Activated CD8-positive, alpha-beta memory T cell treated with anti-CD3 and anti-CD28 coated beads, Interleukin-2, amount 50 U/mL, for 48 hours (primary cell): ENCODE measurements around the gene DBP.
"Not testable (repeated sequence)": the region's sequence is repeated elsewhere in the genome, so short reads cannot be mapped to it uniquely, and the experiment has no call there.

Source experiments
- DNase-seq: peaks from one replicate; pipeline ENCODE4 v3.0.0-alpha.2; 2020

Gene DBP

DNA sequence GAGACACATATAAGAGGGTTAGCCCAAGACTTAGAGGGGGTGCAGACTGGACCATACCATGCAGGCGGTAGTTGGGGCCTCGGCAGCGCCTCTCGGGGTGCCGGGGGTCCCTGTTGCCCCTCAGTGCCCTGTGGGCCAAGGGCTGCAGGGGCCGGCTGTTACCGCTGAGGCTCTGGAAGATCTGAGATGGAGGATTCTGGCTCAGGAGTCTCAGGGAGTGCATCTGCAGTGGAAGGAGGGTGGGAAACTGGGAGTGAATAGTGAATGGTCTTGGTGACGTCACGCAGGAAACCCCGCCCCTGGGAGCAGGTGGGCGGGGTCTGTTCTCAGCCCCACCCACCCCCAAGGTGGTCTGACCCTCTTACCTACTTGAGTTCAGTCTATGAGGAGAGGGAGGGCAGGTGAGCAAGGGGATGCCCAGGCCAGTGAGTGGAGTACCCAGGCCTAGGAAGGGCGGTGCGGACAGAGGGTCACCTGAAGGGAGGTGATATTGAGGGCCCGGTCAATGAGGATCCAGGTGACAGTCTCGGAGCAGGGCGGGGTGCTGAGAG is 1.7 kb upstream of the DBP start:
- peak; percentile 65 for DNase-seq

DNA sequence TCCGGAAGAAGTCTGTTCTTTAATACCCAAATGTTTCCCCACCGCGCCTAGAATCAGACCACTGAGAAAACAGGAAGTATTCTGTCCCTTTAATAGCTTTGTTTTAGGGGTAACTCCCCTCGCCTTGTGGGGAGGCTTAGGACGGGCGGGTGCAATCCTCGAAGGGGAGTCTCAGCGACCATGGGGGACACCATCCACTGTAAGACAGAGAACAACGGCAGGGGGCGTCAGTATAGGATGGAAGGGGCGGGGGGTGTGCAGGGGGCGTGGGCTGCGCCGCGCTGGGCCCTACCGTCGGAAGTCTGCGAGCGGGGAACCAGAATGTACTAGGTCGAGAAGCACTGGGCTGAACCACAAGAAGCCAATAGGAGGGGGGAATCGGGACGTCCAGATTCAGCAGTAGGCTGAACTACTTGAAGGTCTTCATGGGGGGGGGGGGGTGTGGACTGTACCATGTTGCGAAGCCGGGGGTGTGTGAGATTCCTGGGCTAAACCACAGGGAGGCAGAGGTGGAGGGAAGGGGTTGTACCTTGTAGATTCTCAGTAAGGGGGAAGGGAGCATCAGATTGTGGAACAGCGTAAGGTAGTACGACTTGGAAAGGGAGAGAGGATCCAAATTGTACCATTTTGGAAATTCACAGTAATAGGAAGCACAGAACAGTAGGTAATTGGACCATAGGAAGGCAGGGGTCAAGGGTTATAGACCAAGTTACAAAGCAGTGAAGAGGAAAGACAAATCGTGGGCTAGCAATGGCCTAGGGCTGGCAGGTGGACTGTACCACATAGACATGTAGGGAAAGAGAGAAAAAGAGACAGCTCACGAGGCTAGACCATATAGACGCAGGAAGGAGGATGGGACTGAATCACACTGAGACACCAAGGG is 1.0 kb upstream of the DBP start:
- DNase-seq, result peak; percentile 80

DNA sequence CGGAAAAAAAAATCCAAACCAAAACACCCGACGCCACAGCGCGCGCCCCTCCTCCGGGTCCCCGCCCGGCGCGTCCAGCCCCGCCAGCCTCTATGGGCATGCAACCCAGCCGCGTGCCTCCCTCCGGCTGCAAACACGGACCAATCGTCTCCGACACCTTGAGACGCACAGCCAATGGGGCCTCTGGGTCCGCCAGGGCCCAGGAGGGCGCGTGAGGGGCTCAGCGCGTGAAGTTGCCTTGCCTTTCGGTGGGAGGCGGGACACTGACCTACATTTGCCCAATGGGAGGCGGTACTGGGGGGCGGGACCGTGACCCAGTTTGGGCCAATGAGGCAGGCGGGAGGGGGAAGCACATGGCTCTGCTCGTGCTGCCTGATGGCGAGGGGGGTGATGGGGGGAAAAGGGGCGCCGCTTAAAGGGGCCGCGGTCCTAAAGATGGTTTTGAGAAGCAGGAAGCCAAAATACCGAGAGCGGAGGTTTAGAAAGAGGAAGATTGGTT is 319 bp upstream of the DBP start:
- DNase-seq, result peak; percentile 97

DNA sequence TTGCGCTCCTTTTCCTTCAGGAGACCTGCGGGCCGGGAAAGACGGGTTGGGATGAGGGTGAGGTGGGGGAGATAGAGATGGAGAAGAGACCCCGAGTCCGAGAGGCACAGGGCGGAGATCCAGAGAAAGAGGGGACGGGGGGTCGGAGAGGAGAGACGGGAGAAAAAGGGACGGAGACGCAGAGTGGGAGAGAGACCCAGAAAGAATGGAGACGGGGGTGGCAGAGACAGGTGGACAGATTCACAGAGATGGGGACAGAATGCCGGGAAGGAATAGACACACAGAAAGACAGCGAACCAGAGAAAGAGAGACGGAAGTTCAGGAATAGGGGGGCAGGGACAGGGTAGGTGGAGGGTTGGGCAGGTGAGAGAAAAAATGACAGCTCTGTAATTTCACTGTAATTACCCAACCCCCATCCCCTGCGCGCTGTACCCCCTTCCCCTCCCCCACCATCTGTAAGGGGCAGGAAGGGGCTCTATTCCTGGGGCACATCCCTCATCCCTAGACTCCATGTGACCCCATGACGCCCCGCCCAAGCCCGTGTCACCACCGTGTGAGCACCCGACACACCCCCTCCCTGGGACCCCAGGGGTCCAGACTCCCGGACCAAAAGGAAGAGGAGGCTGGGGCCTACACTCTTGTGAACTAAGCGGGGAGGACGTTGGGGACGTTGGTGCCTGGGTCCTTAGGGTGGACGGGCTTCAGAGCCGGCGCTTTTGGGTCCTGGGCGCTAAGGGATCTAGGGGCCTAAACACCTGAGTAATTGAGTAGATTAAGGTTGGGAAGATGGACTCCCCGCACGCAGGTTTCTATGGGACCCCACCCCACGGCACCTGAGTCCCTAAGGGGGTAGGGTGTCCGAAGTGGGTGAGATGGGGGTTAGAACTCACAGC is 967 bp downstream of the DBP start:
- peak; percentile 64 for DNase-seq

DNA sequence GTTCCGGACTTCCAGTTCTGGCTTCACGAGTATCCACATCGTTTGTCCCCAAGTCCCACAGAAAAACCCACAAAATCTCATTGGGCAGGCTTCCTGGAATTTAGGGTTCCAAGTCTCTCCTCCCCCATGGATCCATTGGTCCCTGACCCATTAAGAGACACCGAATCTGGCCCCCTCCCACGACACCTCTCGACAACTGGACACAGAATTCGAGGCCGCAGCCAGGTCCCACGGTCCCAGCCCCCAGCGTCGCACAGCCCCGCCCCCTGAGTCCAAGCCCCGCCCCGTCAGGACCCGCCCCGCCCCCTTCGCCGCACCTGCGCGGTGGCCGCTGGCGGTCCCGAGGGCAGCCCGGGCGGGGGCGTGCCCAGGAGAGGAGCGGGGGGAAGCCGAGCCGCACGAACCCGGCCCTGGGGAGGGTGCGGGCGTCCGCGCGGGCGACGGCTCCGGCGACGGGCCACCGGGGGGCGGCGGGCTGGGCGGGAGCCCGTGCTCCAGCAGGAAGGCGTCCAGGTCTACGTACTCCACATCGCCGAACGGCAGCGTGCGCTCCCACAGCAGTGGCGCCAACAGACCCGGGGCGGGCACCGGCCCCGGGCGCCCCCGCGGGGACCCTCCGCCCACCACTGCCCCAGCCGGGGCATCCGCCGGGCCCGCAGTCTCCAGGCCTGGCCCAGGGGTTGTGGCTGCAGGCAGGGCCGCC is 1.8 kb downstream of the DBP start:
- DNase-seq, result peak; percentile 93

DNA sequence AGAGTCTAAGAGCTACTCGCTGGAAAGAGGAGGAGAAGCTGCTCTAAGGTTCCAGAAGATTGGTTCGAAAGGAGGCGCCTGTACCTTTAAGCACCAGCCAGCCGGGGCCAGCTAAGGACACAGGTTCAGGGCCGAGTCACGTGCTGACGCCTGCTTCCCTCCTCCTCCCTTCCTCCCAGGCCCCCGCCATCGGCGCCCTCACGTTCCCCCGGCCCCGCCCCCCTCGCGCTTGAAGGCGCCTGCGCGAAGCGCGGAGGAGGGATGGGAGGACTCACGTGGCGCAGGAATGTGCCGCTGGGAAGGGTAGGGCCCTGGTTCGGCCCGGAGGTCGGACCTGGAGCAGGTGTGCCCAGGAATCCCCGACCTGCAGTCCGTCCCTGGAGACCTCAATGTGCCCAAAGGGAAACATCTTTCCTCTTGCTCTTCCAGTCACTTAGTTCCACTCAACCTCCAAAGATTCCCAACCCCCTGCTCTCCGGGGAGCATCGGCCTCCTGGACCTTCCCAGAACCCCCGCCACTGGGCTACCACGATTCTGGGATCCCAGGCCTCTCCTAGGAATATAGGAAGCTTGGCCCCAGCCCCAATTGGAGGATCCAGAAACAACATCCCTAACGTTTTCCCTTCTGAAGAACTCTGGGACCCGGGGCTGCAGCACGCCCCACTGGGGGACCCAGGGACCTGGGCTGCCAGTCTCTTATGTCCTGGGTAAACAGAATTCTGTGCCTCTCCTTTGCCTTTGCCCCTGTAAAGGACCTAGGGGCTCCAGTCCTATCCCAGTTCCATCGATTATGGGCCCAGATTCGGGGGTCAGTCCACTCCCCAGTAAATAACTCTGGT is 2.5 kb downstream of the DBP start:
- DNase-seq, result peak; percentile 96

DNA sequence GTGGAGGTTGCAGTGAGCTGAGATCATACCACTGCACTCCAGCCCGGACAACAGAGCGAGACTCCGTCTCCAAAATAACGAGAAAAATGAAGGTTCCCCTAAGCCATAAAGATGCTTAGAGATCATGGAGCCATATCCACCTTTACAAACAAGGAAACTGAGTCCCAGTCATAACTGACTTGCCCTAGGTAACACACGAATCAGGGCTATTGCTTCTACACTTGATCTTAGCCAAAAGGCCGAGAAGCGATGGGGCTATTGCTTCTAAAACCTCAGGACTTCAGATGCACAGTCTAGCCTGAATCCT is 3.2 kb downstream of the DBP start:
- no peak for DNase-seq

DNA sequence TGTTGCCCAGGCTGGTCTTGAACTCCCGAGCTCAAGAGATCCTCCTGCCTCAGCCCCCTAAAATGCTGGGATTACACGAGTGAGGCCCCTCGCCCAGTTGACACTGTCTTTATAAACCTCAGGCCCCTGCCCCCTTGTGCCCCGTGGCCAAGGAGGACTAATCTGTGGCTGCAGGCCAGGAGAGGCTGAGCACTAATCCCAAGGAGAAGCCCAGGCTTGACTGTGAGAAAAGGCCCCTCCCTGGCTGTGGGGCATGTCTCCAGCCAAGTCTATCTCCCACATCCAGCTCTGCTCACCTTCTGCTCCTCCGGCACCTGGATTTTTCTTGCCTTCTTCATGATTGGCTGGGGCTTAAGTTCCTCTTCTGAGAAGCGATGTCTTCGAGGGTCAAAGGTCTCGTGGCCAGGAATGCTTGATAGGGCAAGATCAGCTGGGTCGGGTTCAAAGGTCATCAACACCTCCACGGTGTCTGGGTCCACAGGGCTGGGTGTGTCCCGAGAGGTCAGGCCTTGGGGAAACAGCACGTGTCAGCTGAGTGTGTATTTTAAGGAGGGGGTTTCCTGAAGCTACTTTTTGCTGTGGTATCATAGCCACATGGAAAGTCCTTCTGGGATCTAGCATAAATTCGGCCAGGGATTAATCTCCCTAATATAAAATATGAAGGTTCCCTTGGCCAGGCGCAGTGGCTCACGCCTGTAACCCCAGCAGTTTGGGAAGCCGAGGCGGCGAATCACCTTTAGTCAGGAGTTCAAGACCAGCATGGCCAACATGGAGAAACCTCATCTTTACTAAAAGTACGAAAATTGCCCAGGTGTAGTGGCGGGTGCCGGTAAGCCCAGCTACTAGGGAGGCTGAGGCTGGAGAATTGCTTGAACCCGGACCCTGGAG is 3.8 kb downstream of the DBP start:
- DNase-seq, result no peak

DNA sequence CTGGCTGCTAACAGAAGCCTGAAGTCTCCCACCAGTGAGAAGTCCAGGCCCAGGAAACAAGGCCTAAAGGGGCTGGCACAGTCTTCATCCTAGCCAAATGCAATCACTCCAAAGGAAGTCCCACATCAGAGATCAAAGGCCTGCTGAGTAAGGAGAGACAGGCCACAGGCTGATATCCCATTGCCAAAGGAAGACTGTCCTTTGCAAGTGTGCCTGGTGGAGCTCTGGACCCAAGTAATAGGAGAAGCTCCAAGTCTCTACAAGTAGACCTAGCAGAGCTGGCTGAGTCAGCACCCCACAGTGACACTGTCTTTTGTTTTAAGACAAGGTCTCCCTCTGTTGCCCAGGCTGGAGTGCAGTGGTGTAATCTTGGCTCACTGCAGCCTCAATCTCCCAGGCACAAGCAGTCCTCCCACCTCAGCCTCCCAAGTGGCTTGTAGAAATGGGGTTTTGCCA is 4.5 kb downstream of the DBP start:
- DNase-seq, result no peak

DNA sequence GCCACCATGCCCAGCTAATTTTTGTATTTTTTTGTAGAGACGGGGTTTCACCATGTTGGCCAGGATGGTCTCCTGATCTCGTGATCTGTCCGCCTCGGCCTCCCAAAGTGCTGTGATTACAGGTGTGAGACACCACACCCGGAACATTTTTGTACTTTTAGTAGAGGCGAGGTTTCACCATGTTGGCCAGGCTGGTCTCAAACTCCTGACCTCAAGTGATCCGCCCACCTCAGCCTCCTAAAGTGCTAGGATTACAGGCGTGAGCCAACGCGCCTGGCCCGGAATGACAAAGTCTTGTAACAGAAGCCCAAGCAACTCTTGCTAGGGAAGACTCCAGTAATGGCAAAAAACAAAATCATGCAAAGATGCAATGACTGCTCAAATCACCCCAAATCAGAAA is 4.9 kb downstream of the DBP start:
- not testable (repeated sequence) for DNase-seq

DNA sequence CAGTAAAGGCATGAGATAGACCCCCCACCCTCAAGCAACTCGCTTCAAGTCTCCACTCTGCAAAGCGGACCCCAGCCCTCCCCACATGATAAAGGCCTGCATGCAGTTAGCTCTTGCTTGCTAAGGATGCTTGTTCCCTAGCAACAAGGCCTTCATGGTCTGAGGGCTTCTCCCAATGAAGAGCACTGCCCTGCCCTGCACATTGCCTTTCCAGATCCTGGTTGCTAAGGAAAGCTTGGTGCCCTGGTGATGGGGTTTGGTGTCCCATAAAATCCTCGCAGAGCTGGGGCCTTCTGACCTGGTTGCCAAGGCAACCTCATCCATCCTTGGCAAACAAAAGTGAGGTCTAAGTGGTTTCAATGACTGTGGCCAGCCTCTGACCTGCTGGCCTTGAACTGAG is 6.0 kb downstream of the DBP start:
- no peak for DNase-seq

DNA sequence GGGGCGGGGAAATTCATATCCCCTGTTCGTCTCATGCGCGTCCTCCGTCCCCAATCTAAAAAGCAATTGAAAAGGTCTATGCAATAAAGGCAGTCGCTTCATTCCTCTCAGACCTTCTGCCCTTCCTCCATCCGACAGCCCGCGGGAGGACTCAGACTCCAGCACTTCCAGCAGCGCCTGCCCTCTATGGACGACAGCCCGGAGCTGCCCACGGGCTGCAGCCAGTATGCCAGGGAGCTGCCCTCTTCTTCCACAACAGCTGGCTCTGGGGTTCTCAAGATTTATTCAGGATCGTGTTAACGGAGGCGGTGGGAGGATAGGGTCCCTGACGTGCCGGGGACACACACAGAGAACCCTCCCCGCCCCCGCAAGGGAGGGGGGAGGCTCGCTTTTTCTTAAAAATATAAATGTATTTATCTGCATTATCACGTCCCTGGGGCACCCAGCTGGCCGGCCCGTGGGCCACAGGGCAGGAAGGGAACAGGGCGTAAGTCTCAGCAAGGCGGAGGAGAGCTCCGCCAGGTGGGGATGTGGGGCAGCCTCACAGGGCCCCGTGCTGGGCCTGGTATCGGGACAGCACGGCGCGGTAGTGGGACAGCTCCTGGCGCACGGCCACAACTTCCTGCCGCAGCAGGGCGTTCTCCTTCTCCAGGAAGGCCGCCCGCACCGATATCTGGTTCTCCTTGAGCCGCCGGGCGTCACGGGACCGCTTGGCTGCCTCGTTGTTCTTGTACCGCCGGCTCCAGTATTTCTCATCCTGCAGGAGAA is 6.7 kb downstream of the DBP start:
- DNase-seq, result no peak

DNA sequence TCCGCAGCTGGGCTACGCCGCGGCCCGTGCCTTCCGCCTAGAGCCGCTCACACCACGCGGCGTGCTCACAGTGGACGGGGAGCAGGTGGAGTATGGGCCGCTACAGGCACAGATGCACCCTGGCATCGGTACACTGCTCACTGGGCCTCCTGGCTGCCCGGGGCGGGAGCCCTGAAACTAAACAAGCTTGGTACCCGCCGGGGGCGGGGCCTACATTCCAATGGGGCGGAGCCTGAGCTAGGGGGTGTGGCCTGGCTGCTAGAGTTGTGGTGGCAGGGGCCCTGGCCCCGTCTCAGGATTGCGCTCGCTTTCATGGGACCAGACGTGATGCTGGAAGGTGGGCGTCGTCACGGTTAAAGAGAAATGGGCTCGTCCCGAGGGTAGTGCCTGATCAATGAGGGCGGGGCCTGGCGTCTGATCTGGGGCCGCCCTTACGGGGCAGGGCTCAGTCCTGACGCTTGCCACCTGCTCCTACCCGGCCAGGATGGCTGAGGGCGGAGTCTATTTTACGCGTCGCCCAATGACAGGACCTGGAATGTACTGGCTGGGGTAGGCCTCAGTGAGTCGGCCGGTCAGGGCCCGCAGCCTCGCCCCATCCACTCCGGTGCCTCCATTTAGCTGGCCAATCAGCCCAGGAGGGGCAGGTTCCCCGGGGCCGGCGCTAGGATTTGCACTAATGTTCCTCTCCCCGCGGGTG is 7.4 kb downstream of the DBP start:
- no peak for DNase-seq

DNA sequence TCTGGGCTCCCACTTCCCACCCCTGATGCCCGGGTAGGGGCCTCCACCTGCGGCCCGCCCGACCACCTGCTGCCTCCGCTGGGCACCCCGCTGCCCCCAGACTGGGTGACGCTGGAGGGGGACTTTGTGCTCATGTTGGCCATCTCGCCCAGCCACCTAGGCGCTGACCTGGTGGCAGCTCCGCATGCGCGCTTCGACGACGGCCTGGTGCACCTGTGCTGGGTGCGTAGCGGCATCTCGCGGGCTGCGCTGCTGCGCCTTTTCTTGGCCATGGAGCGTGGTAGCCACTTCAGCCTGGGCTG is 7.9 kb downstream of the DBP start:
- DNase-seq, result no peak

DNA sequence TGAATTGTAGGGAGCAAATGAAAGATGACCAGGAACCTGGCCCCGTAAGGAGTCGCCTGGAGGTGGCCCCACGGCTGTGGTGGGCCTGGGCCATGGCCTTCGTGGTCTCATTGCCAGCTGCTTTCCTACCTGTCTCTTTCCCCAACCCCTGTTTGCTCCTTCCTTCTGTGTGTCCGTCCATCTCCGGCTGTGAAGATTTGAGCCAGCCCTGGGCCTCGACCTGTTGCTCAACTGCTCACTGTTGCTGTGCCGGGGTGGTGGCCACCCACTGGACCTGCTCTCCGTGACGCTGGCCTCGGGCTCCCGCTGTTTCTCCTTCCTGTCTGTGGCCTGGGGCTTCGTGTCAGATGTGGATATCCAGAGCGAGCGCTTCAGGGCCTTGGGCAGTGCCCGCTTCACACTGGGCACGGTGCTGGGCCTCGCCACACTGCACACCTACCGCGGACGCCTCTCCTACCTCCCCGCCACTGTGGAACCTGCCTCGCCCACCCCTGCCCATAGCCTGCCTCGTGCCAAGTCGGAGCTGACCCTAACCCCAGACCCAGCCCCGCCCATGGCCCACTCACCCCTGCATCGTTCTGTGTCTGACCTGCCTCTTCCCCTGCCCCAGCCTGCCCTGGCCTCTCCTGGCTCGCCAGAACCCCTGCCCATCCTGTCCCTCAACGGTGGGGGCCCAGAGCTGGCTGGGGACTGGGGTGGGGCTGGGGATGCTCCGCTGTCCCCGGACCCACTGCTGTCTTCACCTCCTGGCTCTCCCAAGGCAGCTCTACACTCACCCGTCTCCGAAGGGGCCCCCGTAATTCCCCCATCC is 8.5 kb downstream of the DBP start:
- no peak for DNase-seq

DNA sequence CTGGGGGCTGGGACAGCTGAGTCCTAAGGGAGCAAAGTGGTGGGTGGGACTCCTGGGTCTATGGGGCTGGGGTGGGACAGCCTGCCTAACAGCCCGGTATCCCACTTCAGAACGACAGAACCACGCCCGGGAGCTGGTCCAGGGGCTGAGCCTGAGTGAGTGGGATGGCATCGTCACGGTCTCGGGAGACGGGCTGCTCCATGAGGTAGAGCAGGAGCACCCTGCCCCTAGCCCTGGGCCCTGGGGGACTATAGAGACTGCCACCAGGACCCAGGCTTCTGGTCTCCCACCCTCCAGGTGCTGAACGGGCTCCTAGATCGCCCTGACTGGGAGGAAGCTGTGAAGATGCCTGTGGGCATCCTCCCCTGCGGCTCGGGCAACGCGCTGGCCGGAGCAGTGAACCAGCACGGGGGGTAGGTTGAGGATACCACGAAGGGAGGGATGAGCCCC is 9.3 kb downstream of the DBP start:
- DNase-seq, result no peak

DNA sequence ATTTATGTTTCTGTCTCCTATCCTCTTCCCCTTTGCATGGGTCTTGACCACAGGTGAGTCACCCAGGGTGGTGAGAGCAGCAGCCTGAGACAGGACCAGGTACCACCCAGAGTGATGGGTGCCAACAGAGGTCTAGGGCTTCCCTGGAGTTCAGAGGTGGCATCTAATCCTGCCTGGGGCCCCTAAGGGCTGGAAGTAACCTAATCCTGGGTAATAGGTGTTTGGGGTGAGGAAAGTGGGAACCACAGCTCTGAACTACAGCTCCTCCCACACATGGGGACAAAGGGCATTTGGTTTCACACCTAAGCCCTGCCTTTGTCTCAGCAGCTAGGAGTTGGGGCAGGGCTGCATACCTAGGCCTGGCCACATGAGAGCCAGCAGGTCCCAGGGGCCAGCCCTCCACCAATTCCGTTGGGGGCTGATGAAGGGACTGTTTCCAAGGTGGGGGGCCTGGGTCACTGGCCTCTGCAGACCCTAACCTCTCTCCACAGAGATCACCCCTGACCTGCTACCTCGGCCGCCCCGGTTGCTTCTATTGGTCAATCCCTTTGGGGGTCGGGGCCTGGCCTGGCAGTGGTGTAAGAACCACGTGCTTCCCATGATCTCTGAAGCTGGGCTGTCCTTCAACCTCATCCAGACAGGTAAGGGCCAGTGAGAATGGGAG is 9.8 kb downstream of the DBP start:
- no peak for DNase-seq

DNA sequence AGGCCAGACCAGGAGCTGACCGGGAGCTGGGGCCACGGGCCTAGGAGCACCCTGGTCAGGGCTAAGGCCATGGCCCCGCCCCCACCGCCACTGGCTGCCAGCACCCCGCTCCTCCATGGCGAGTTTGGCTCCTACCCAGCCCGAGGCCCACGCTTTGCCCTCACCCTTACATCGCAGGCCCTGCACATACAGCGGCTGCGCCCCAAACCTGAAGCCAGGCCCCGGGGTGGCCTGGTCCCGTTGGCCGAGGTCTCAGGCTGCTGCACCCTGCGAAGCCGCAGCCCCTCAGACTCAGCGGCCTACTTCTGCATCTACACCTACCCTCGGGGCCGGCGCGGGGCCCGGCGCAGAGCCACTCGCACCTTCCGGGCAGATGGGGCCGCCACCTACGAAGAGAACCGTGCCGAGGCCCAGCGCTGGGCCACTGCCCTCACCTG is 11.3 kb downstream of the DBP start:
- no peak for DNase-seq
